H9 (cell line): ENCODE results near the gene ZNF407. TPM values are rescaled to one million over a fixed set of nuclear protein-coding genes. Genes with fewer than 3 reads are reported as not detected.

Source experiments
- DNase-seq: peaks from one replicate; pipeline ENCODE4 v3.0.0-alpha.2; 2017
- H2AFZ ChIP-seq: one replicate; pipeline ENCODE4 v1.6.1; 2013; ENCODE audit warnings: mild to moderate bottlenecking, low read length, control low read depth, moderate library complexity
- H2AK5ac ChIP-seq: 2 replicates; pipeline ENCODE4 v1.6.1; 2013; ENCODE audit warnings: low read length, control low read depth, mixed read lengths; ENCODE audit not compliant: insufficient read length
- H2BK120ac ChIP-seq: one replicate; pipeline ENCODE4 v1.6.1; 2013; ENCODE audit warnings: low read depth, mild to moderate bottlenecking, low read length, control low read depth, inconsistent platforms; ENCODE audit not compliant: poor library complexity, severe bottlenecking
- H2BK12ac ChIP-seq: 2 replicates; pipeline ENCODE4 v1.6.1; 2013; ENCODE audit warnings: low read length, control low read depth, mixed read lengths, low read depth; ENCODE audit not compliant: insufficient read length
- H2BK15ac ChIP-seq: 2 replicates; pipeline ENCODE4 v1.6.1; 2013; ENCODE audit warnings: low read depth, low read length, control low read depth
- H2BK20ac ChIP-seq: one replicate; pipeline ENCODE4 v1.6.1; 2013; ENCODE audit warnings: low read depth, mild to moderate bottlenecking, low read length, control low read depth, inconsistent platforms; ENCODE audit not compliant: poor library complexity, severe bottlenecking
- H2BK5ac ChIP-seq: 2 replicates; pipeline ENCODE4 v1.6.1; 2013; ENCODE audit warnings: low read length, control low read depth, mixed read lengths; ENCODE audit not compliant: insufficient read length
- H3K14ac ChIP-seq: 2 replicates; pipeline ENCODE4 v1.6.1; 2013; ENCODE audit warnings: low read length, control low read depth; ENCODE audit not compliant: insufficient read depth
- H3K18ac ChIP-seq: 2 replicates; pipeline ENCODE4 v1.6.1; 2013; ENCODE audit warnings: low read depth, mild to moderate bottlenecking, mixed read lengths, low read length, control low read depth; ENCODE audit not compliant: insufficient read length
- H3K23ac ChIP-seq: 2 replicates; pipeline ENCODE4 v1.6.1; 2013; ENCODE audit warnings: low read length, control low read depth, mixed read lengths, low read depth; ENCODE audit not compliant: insufficient read length
- H3K23me2 ChIP-seq: 2 replicates; pipeline ENCODE4 v1.6.1; 2013; ENCODE audit warnings: low read depth, mild to moderate bottlenecking, mixed read lengths, low read length, control low read depth; ENCODE audit not compliant: insufficient read length, poor library complexity, severe bottlenecking
- H3K27ac ChIP-seq: 2 replicates; pipeline ENCODE4 v1.5.1; 2013; ENCODE audit warnings: low read length, control low read depth, mixed read lengths, low read depth; ENCODE audit not compliant: insufficient read length
- H3K27me3 ChIP-seq: 2 replicates; pipeline ENCODE4 v1.6.1; 2013; ENCODE audit warnings: low read length, control low read depth, inconsistent platforms; ENCODE audit not compliant: insufficient read depth
- H3K4ac ChIP-seq: 2 replicates; pipeline ENCODE4 v1.6.1; 2013; ENCODE audit warnings: low read depth, mild to moderate bottlenecking, control low read depth, inconsistent platforms, low read length, moderate library complexity
- H3K4me1 ChIP-seq: 2 replicates; pipeline ENCODE4 v1.6.1; 2013; ENCODE audit warnings: low read length, control low read depth, inconsistent platforms; ENCODE audit not compliant: insufficient read depth
- H3K4me2 ChIP-seq: 2 replicates; pipeline ENCODE4 v1.6.1; 2013; ENCODE audit warnings: low read length, control low read depth, mixed read lengths; ENCODE audit not compliant: insufficient read length, insufficient read depth
- H3K56ac ChIP-seq: 2 replicates; pipeline ENCODE4 v1.6.1; 2013; ENCODE audit warnings: low read depth, mild to moderate bottlenecking, mixed read lengths, low read length, control low read depth; ENCODE audit not compliant: insufficient read length
- H3K79me1 ChIP-seq: 2 replicates; pipeline ENCODE4 v1.6.1; 2013; ENCODE audit warnings: low read depth, mild to moderate bottlenecking, moderate library complexity, low read length, control low read depth, inconsistent platforms; ENCODE audit not compliant: insufficient read depth, poor library complexity, severe bottlenecking
- H3K79me2 ChIP-seq: 2 replicates; pipeline ENCODE4 v1.6.1; 2013; ENCODE audit warnings: low read length, control low read depth, inconsistent platforms; ENCODE audit not compliant: insufficient read depth
- H3K9ac ChIP-seq: 2 replicates; pipeline ENCODE4 v1.6.1; 2013; ENCODE audit warnings: low read length, control low read depth, mixed read lengths; ENCODE audit not compliant: insufficient read length; ENCODE audit errors: extremely low read depth
- H3K9me3 ChIP-seq: one replicate; pipeline ENCODE4 v1.6.1; 2013; ENCODE audit warnings: low read depth, low read length, inconsistent platforms; ENCODE audit not compliant: control insufficient read depth
- H3T11ph ChIP-seq: one replicate; pipeline ENCODE4 v1.6.1; 2013; ENCODE audit warnings: mild to moderate bottlenecking, low read length, control low read depth, inconsistent platforms
- H4K20me1 ChIP-seq: one replicate; pipeline ENCODE4 v1.6.1; 2013; ENCODE audit not compliant: control insufficient read depth, insufficient read length, insufficient read depth
- H4K5ac ChIP-seq: 2 replicates; pipeline ENCODE4 v1.6.1; 2013; ENCODE audit warnings: low read depth, mild to moderate bottlenecking, mixed read lengths, low read length, control low read depth; ENCODE audit not compliant: insufficient read length
- H4K8ac ChIP-seq: replicated peaks from 2 replicates; pipeline ENCODE4 v1.6.1; 2013; ENCODE audit warnings: low read length, control low read depth, mixed read lengths, low read depth; ENCODE audit not compliant: insufficient read length
- H4K91ac ChIP-seq: 2 replicates; pipeline ENCODE4 v1.6.1; 2013; ENCODE audit warnings: low read depth, mild to moderate bottlenecking, moderate library complexity, mixed read lengths, low read length, control low read depth; ENCODE audit not compliant: insufficient read length
- H3K27ac Mint-ChIP-seq, 3 experiments: 2 replicates in 2 of 3; 3 replicates in 1 of 3; pipeline ENCODE4 v1.8.0; 2020 to 2021; ENCODE audit warnings: mixed read lengths in 3 of 3, mild to moderate bottlenecking in 1 of 3, moderate library complexity in 1 of 3
- H3K27me3 Mint-ChIP-seq: 2 replicates; pipeline ENCODE4 v1.8.0; 2021; ENCODE audit warnings: low read depth, mild to moderate bottlenecking, moderate library complexity, mixed read lengths
- H3K36me3 Mint-ChIP-seq, 3 experiments: 2 replicates in 2 of 3; 3 replicates in 1 of 3; pipeline ENCODE4 v1.8.0; 2020 to 2021; ENCODE audit warnings: low read depth in 3 of 3, mixed read lengths in 3 of 3; ENCODE audit not compliant: insufficient read depth in 1 of 3
- H3K4me1 Mint-ChIP-seq, 2 experiments: 2 replicates each; pipeline ENCODE4 v1.8.0; 2020; ENCODE audit warnings: mixed read lengths in 2 of 2
- H3K4me3 Mint-ChIP-seq, 2 experiments: 2 replicates in 1 of 2; 3 replicates in 1 of 2; pipeline ENCODE4 v1.8.0; 2020 to 2021; ENCODE audit warnings: mild to moderate bottlenecking in 2 of 2, mixed read lengths in 2 of 2, moderate library complexity in 1 of 2
- H3K9me3 Mint-ChIP-seq, 2 experiments: 2 replicates in 1 of 2; 3 replicates in 1 of 2; pipeline ENCODE4 v1.8.0; 2020; ENCODE audit warnings: mild to moderate bottlenecking in 2 of 2, mixed read lengths in 2 of 2, moderate library complexity in 1 of 2
- CTCF ChIP-seq: fragments of 200-600 bp; sonication (generic); conservative IDR thresholded peaks from 3 replicates; pipeline ENCODE4 v1.8.0; 2021; ENCODE audit warnings: antibody characterized with exemption, mild to moderate bottlenecking
- WGBS: extraction: QIAGEN DNeasy Blood & Tissue Kit; methylation state at CpG from one replicate; pipeline ENCODE4 v1.1.7; 2013; ENCODE audit warnings: missing lambda C conversion rate, low lambda C conversion rate, mixed read lengths; ENCODE audit not compliant: insufficient read length; ENCODE audit errors: extremely low coverage; 5-methylcytosine and 5-hydroxymethylcytosine counted together
- total RNA-seq: library from RNA; stranded (reverse); gene quantifications from 2 replicates; pipeline ENCODE4 v1.2.1, GENCODE V29; 2021

The ZNF407 gene
- total RNA-seq, 1 experiment from 2014 or later: 8.7 TPM

- no CpG with 5 or more reads among the region's 8 CpGs for WGBS
- peaks cover 3% of the 10 kb centered on the region for H3K27me3 Mint-ChIP-seq
- H3K23me2 ChIP-seq: no peaks in the 10 kb centered on the region
Measured at GRCh38 chr18:75081486-75081885, 483.8 kb downstream of the ZNF407 start.

More at GRCh38 chr18:75081486-75081885, 483.8 kb downstream of the ZNF407 start:
- H3K4ac ChIP-seq: no peak overlapping the region
- H3K23ac ChIP-seq: no peak overlapping the region
- H3K18ac ChIP-seq: no peak overlapping the region
- no peak overlapping the region for H3K27ac ChIP-seq
- no peak overlapping the region for H2BK15ac ChIP-seq
- no peak overlapping the region for H3K56ac ChIP-seq
- no peaks in the 10 kb centered on the region for H4K20me1 ChIP-seq
- H3K36me3 Mint-ChIP-seq: peaks cover 0 to 14% (median 0%) of the 10 kb centered on the region in 3 experiments; a peak in 3 of 7 replicates
- no peak overlapping the region for H2BK20ac ChIP-seq
- H2AK5ac ChIP-seq: no peak overlapping the region
- DNase-seq: no peak
- H3K9ac ChIP-seq: no peak overlapping the region
- H2BK5ac ChIP-seq: no peak overlapping the region
- H3K79me2 ChIP-seq: no peaks in the 10 kb centered on the region
- H3K4me1 ChIP-seq: no peaks in the 10 kb centered on the region
- no peak overlapping the region for H4K5ac ChIP-seq
- no peak overlapping the region for H4K91ac ChIP-seq
- H3K79me1 ChIP-seq: no peaks in the 10 kb centered on the region
- H3K4me3 Mint-ChIP-seq: no peak overlapping the region
- peaks cover 28 to 37% of the 10 kb centered on the region in 2 experiments for H3K9me3 Mint-ChIP-seq
- no peak overlapping the region for H2AFZ ChIP-seq
- no peaks in the 10 kb centered on the region for H3K9me3 ChIP-seq
- no peak overlapping the region for H3K4me2 ChIP-seq
- H3T11ph ChIP-seq: no peak overlapping the region
- no peak overlapping the region for H3K14ac ChIP-seq
- no peak overlapping the region for H3K27ac Mint-ChIP-seq
- H3K27me3 ChIP-seq: no peaks in the 10 kb centered on the region
- no peak for TF ChIP-seq CTCF
- no peaks in the 10 kb centered on the region for H3K4me1 Mint-ChIP-seq
- H2BK12ac ChIP-seq: no peak overlapping the region
- no peak overlapping the region for H4K8ac ChIP-seq
- no peak overlapping the region for H2BK120ac ChIP-seq
